H1 (cell line): ENCODE measurements around the gene DLG5. TPM values are rescaled to one million over a fixed set of nuclear protein-coding genes. Genes with fewer than 3 reads are reported as not detected.

Source experiments
- SP1 ChIP-seq: IDR thresholded peaks from 2 replicates; pipeline ENCODE4 v1.6.1; 2011; ENCODE audit warnings: low read depth, low read length
- TAF1 ChIP-seq: IDR thresholded peaks from 2 replicates; pipeline ENCODE4 v1.6.1; 2011; ENCODE audit warnings: mild to moderate bottlenecking, low read depth, low read length
- YY1 ChIP-seq: IDR thresholded peaks from 2 replicates; pipeline ENCODE4 v1.6.1; 2011; ENCODE audit warnings: low read depth, mild to moderate bottlenecking, low read length
- polyA plus RNA-seq, 7 experiments: library from polyadenylated mRNA; depleted of rRNA in 3 of 7; stranded (reverse) in 5 of 7; unstranded in 2 of 7; fragments of >200 nt in 5 of 7; fragments of 200-250 nt in 2 of 7; gene quantifications; 1 replicate in 5 of 7; 2 replicates in 1 of 7; 4 replicates in 1 of 7; pipeline versions ENCODE4 v1.2.1 to v1.2.3, GENCODE V29; 2011 to 2013; ENCODE audit warnings: missing spikeins in 2 of 7, mixed read lengths in 2 of 7
- total RNA-seq: library from RNA; stranded (reverse); fragmentation: NEBNext Ultra II Directional; extraction: Animal tissue kit (Norgen Biotek cat#: 25700); gene quantifications from 2 replicates; pipeline ENCODE4 v1.2.1, GENCODE V29; 2021
- TF ChIP-seq, protein P1 (sequence below): IDR thresholded peaks from 2 replicates; pipeline ENCODE4 v1.6.1; 2012; ENCODE audit warnings: inconsistent platforms

The DLG5 gene
- total and polyA plus RNA-seq, 2 of the 8 experiments (the other 6 are each of a cell fraction or from before 2014, with no cell fraction given) = 15.6 to 71.4 TPM

GRCh38 chr10:77926566-77927401 is at the start of gene DLG5 (continued):
- TF ChIP-seq YY1 = peak; percentile 79; the same call in 1 of the 2 replicates
- TF ChIP-seq, protein P1, sequence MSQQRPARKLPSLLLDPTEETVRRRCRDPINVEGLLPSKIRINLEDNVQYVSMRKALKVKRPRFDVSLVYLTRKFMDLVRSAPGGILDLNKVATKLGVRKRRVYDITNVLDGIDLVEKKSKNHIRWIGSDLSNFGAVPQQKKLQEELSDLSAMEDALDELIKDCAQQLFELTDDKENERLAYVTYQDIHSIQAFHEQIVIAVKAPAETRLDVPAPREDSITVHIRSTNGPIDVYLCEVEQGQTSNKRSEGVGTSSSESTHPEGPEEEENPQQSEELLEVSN = peak; percentile 41; the same call in 1 of the 2 replicates
- no peak for TF ChIP-seq SP1
- TF ChIP-seq TAF1 = peak; percentile 58
